Fibroblast of peridontal ligament (primary cell): Measurements from ENCODE around the gene LAMA2.
A peak's percentile ranks its signal among the peaks of the same experiment; 100 is the strongest.

Experiments used
- DNase-seq: peaks from one replicate; pipeline ENCODE4 v3.0.0-alpha.2; 2010; ENCODE audit errors: extremely low read depth

LAMA2 gene

GRCh38 chr6:129307845-129308244 is 424.9 kb downstream of the LAMA2 start:
- no peak for DNase-seq

GRCh38 chr6:129309154-129309553 is 426.2 kb downstream of the LAMA2 start:
- no peak for DNase-seq

GRCh38 chr6:129312880-129313279 is 429.9 kb downstream of the LAMA2 start:
- peak; percentile 61 for DNase-seq

- DNase-seq = no peak
Measured at GRCh38 chr6:129314575-129314974, 431.6 kb downstream of the LAMA2 start.

- peak; percentile 84 for DNase-seq
Measured at GRCh38 chr6:129317931-129318820, 435.2 kb downstream of the LAMA2 start.

- DNase-seq = no peak
Measured at GRCh38 chr6:129320892-129321291, 438.0 kb downstream of the LAMA2 start.

GRCh38 chr6:129321303-129321702 is 438.4 kb downstream of the LAMA2 start:
- DNase-seq = no peak

- DNase-seq = no peak
Measured at GRCh38 chr6:129324345-129324744, 441.4 kb downstream of the LAMA2 start.

GRCh38 chr6:129329678-129330077 is 446.7 kb downstream of the LAMA2 start:
- no peak for DNase-seq

- DNase-seq = peak; percentile 44
Measured at GRCh38 chr6:129331450-129332138, 448.7 kb downstream of the LAMA2 start.

- no peak for DNase-seq
Measured at GRCh38 chr6:129335792-129336191, 452.9 kb downstream of the LAMA2 start.

- DNase-seq = no peak
Measured at GRCh38 chr6:129338683-129339082, 455.7 kb downstream of the LAMA2 start.

GRCh38 chr6:129340983-129341382 is 458.0 kb downstream of the LAMA2 start:
- peak; percentile 95 for DNase-seq

GRCh38 chr6:129342243-129342642 is 459.3 kb downstream of the LAMA2 start:
- DNase-seq = peak; percentile 78

- no peak for DNase-seq
Measured at GRCh38 chr6:129342796-129343195, 459.9 kb downstream of the LAMA2 start.

GRCh38 chr6:129344379-129344778 is 461.4 kb downstream of the LAMA2 start:
- DNase-seq = no peak

- DNase-seq = peak; percentile 86
Measured at GRCh38 chr6:129345890-129346289, 463.0 kb downstream of the LAMA2 start.

GRCh38 chr6:129346964-129347363 is 464.0 kb downstream of the LAMA2 start:
- no peak for DNase-seq

- no peak for DNase-seq
Measured at GRCh38 chr6:129350278-129350677, 467.3 kb downstream of the LAMA2 start.

GRCh38 chr6:129351807-129352206 is 468.9 kb downstream of the LAMA2 start:
- peak; percentile 31 for DNase-seq

- DNase-seq = no peak
Measured at GRCh38 chr6:129353067-129353466, 470.1 kb downstream of the LAMA2 start.

- no peak for DNase-seq
Measured at GRCh38 chr6:129356129-129356528, 473.2 kb downstream of the LAMA2 start.
